PFSK-1 (cell line): Measurements from ENCODE around the gene RASL11A.

Source experiments
- FOXP2 ChIP-seq: optimal IDR thresholded peaks from 2 replicates; pipeline ENCODE3; 2011; ENCODE audit warnings: borderline replicate concordance, control low read depth, inconsistent platforms; ENCODE audit not compliant: insufficient read depth; ENCODE audit errors: extremely low read length, extremely low read depth
- POLR2AphosphoS5 ChIP-seq: IDR thresholded peaks from 2 replicates; pipeline ENCODE4 v1.6.1; 2012; ENCODE audit warnings: low read depth, mild to moderate bottlenecking, control low read depth, low read length, moderate library complexity
- REST ChIP-seq, 2 experiments: IDR thresholded peaks; 2 replicates each; pipeline versions ENCODE4 v1.6.1 to v1.8.0; 2011 to 2012; ENCODE audit warnings: low read depth in 2 of 2, low read length in 2 of 2, control low read depth in 1 of 2, inconsistent platforms in 1 of 2, mild to moderate bottlenecking in 1 of 2, moderate library complexity in 1 of 2; ENCODE audit not compliant: insufficient read depth in 1 of 2
- SIN3A ChIP-seq: IDR thresholded peaks from 2 replicates; pipeline ENCODE4 v1.6.1; 2012; ENCODE audit warnings: mild to moderate bottlenecking, low read length, moderate library complexity, borderline replicate concordance; ENCODE audit not compliant: insufficient read depth
- TAF1 ChIP-seq: IDR thresholded peaks from 2 replicates; pipeline ENCODE4 v1.6.1; 2012; ENCODE audit warnings: low read length, control low read depth, borderline replicate concordance; ENCODE audit not compliant: insufficient read depth

RASL11A gene

GRCh38 chr13:27274631-27275030 is 4.0 kb downstream of the RASL11A start:
- TF ChIP-seq TAF1 (no peak), FOXP2 (no peak), REST (IDR thresholded peaks at IDR 0.05; ENCODE audit: insufficient read depth in 1 of 2, low read depth in 2 of 2, low read length in 2 of 2) (no peak), SIN3A (no peak), POLR2AphosphoS5 (no peak)

- TF ChIP-seq SIN3A: no peak
- TF ChIP-seq TAF1: no peak
- TF ChIP-seq REST (IDR thresholded peaks at IDR 0.05; ENCODE audit: insufficient read depth in 1 of 2, low read depth in 2 of 2, low read length in 2 of 2): no peak
- TF ChIP-seq FOXP2: no peak
- TF ChIP-seq POLR2AphosphoS5: no peak
These were observed 5.6 kb downstream of the RASL11A start for GRCh38 chr13:27276188-27276587.

- TF ChIP-seq REST (IDR thresholded peaks at IDR 0.05; ENCODE audit: insufficient read depth in 1 of 2, low read depth in 2 of 2, low read length in 2 of 2) (no peak), SIN3A (no peak), FOXP2 (no peak), TAF1 (no peak)
These were observed 8.9 kb downstream of the RASL11A start for GRCh38 chr13:27279506-27279905.

- TF ChIP-seq FOXP2: no peak
- TF ChIP-seq TAF1: no peak
- TF ChIP-seq REST (IDR thresholded peaks at IDR 0.05; ENCODE audit: insufficient read depth in 1 of 2, low read depth in 2 of 2, low read length in 2 of 2): no peak
These were observed 9.5 kb downstream of the RASL11A start for GRCh38 chr13:27280009-27280656.

- no peak for TF ChIP-seq TAF1
- no peak for TF ChIP-seq FOXP2
- no peak for TF ChIP-seq POLR2AphosphoS5
- TF ChIP-seq SIN3A: no peak
- TF ChIP-seq REST (IDR thresholded peaks at IDR 0.05; ENCODE audit: insufficient read depth in 1 of 2, low read depth in 2 of 2, low read length in 2 of 2): no peak
These were observed 10.2 kb downstream of the RASL11A start for GRCh38 chr13:27280841-27281240.
